Endothelial cell of umbilical vein (primary cell): Measurements from ENCODE around the gene GPR34. TPM values are rescaled to one million over a fixed set of nuclear protein-coding genes. Genes with fewer than 3 reads are reported as not detected.

Experiments used
- BruUV-seq: library from RNA; stranded (reverse); fragments of 400-500 nt; replicated peaks from 2 replicates; lab custom pipeline; 2021; lab: Mats Ljungman, UMichigan
- CTCF ChIA-PET: fragments of 300-600, 350-600 bp; sonication (Branson Sonifier 250); formaldehyde crosslinking; loops from one replicate; lab custom pipeline; 2021; ENCODE audit warnings: antibody characterized with exemption, inconsistent platforms; lab: Charles Lee
- POLR2A ChIA-PET: fragments of 300-600, 350-600 bp; sonication (Branson Sonifier 250); formaldehyde crosslinking; loops from one replicate; lab custom pipeline; 2021; ENCODE audit warnings: antibody characterized with exemption, inconsistent platforms; lab: Charles Lee
- DNase-seq: peaks from one replicate; pipeline ENCODE4 v3.0.0-alpha.2; 2011; ENCODE audit warnings: low read depth, low spot score
- FAIRE-seq: peaks from 2 replicates; lab custom pipeline; 2011; peaks lifted over from hg19 to GRCh38; lab: Jason Lieb, UNC
- H2AFZ ChIP-seq: 2 replicates; pipeline ENCODE4 v1.6.0; 2012; ENCODE audit warnings: low read depth, low read length, control low read depth, inconsistent platforms
- H3K27ac ChIP-seq: 2 replicates; pipeline ENCODE4 v1.5.1; 2011; ENCODE audit warnings: low read depth, mild to moderate bottlenecking, control low read depth, low read length, moderate library complexity; ENCODE audit not compliant: insufficient read depth
- H3K27me3 ChIP-seq, 2 experiments: 2 replicates each; pipeline versions ENCODE4 v1.6.0 to v1.6.1; 2011; ENCODE audit warnings: low read length in 2 of 2, mixed read lengths in 1 of 2; ENCODE audit not compliant: control insufficient read depth in 2 of 2, insufficient read depth in 2 of 2
- H3K36me3 ChIP-seq, 2 experiments: 2 replicates in 1 of 2; 3 replicates in 1 of 2; pipeline ENCODE4 v1.5.1; 2011; ENCODE audit warnings: low read length in 2 of 2, mild to moderate bottlenecking in 1 of 2, moderate library complexity in 1 of 2; ENCODE audit not compliant: control insufficient read depth in 2 of 2, insufficient read depth in 2 of 2; ENCODE audit errors: extremely low read depth in 1 of 2
- H3K4me1 ChIP-seq: 3 replicates; pipeline ENCODE4 v1.5.1; 2011; ENCODE audit warnings: mild to moderate bottlenecking, low read length; ENCODE audit not compliant: control insufficient read depth, insufficient read depth; ENCODE audit errors: extremely low read depth
- H3K4me2 ChIP-seq: 2 replicates; pipeline ENCODE4 v1.6.1; 2011; ENCODE audit warnings: low read length, control low read depth, mixed read lengths; ENCODE audit not compliant: insufficient read depth
- H3K4me3 ChIP-seq, 3 experiments: fragments of 200-600 bp in 1 of 3; sonication (generic), shearing (Covaris generic) in 1 of 3; replicated peaks in 1 of 3; 2 replicates each; pipeline ENCODE4 v1.5.1; 2011 to 2016; ENCODE audit warnings: control low read depth in 3 of 3, low read length in 3 of 3, mild to moderate bottlenecking in 2 of 3, inconsistent platforms in 1 of 3, low read depth in 1 of 3, moderate library complexity in 1 of 3; ENCODE audit not compliant: insufficient read depth in 1 of 3
- H3K79me2 ChIP-seq: 2 replicates; pipeline ENCODE4 v1.6.0; 2012; ENCODE audit warnings: low read length, inconsistent platforms; ENCODE audit not compliant: control insufficient read depth, insufficient read depth
- H3K9ac ChIP-seq: replicated peaks from 2 replicates; pipeline ENCODE3; 2011; ENCODE audit warnings: low read length, control low read depth; ENCODE audit not compliant: insufficient read depth; ENCODE audit errors: extremely low read depth
- H3K9me1 ChIP-seq: replicated peaks from 3 replicates; pipeline ENCODE4 v1.6.0; 2011; ENCODE audit warnings: mild to moderate bottlenecking, low read length; ENCODE audit not compliant: control insufficient read depth, insufficient read depth; ENCODE audit errors: extremely low read depth
- H3K9me3 ChIP-seq: replicated peaks from 2 replicates; pipeline ENCODE4 v1.5.1; 2012; ENCODE audit warnings: low read length, inconsistent platforms; ENCODE audit not compliant: control insufficient read depth, insufficient read depth
- H4K20me1 ChIP-seq: replicated peaks from 2 replicates; pipeline ENCODE3; 2011; ENCODE audit warnings: mild to moderate bottlenecking, low read length; ENCODE audit not compliant: control insufficient read depth, insufficient read depth; ENCODE audit errors: extremely low read depth
- CTCF ChIP-seq, 2 donors: IDR thresholded peaks; 1 replicate in 1 of 2; 2 replicates in 1 of 2; pipeline ENCODE4 v1.5.1; 2011; ENCODE audit warnings: low read length in 2 of 2, mild to moderate bottlenecking in 2 of 2, moderate library complexity in 2 of 2, control low read depth in 1 of 2, inconsistent platforms in 1 of 2, low read depth in 1 of 2; ENCODE audit not compliant: insufficient read depth in 1 of 2; ENCODE audit errors: extremely low read depth in 1 of 2
- EZH2 ChIP-seq: IDR thresholded peaks from 2 replicates; pipeline ENCODE4 v1.6.1; 2012; ENCODE audit warnings: borderline replicate concordance, low read depth, mild to moderate bottlenecking, moderate library complexity, low read length, inconsistent platforms; ENCODE audit not compliant: severe bottlenecking
- FOS ChIP-seq: IDR thresholded peaks from 2 replicates; pipeline ENCODE4 v1.6.1; 2011; ENCODE audit warnings: mild to moderate bottlenecking, low read length, moderate library complexity, borderline replicate concordance; ENCODE audit not compliant: insufficient read depth
- GATA2 ChIP-seq: IDR thresholded peaks from 2 replicates; pipeline ENCODE4 v1.7.0; 2011; ENCODE audit warnings: low read depth, mild to moderate bottlenecking, moderate library complexity, mixed read lengths, low read length; ENCODE audit not compliant: insufficient read length, insufficient read depth
- MAX ChIP-seq: IDR thresholded peaks from 2 replicates; pipeline ENCODE4 v1.6.1; 2011; ENCODE audit not compliant: insufficient read depth, insufficient read length
- MYC ChIP-seq: IDR thresholded peaks from one replicate; pipeline ENCODE4 v1.6.1; 2011; ENCODE audit warnings: mild to moderate bottlenecking, low read depth, low read length
- dilution Hi-C: fragments of 300-500 bp; cut with MboI; formaldehyde crosslinking; loops from one replicate; pipeline ENCODE4 v1.15.0; 2019; ENCODE audit warnings: low sequenced_read_pairs; ENCODE audit not compliant: extremely low pct_ligation_motif_present
- intact Hi-C: fragments of 100-400 bp; cut with micrococcal nuclease; formaldehyde crosslinking; loops from one replicate; pipeline ENCODE4 v1.10.0; 2022
- polyA plus RNA-seq, 4 experiments: library from polyadenylated mRNA; depleted of rRNA in 3 of 4; stranded (reverse) in 3 of 4; unstranded in 1 of 4; fragments of >200 nt; gene quantifications; 2 replicates each; pipeline versions ENCODE4 v1.2.1 to v1.2.3, GENCODE V29; 2011 to 2012; ENCODE audit warnings: missing spikeins in 1 of 4
- total RNA-seq: library from RNA; stranded (reverse); gene quantifications from 2 replicates; pipeline ENCODE4 v1.2.3, GENCODE V29; 2021

The GPR34 gene
- total and polyA plus RNA-seq, 2 donors (not counting 3 experiments of a cell fraction or from before 2014, with no cell fraction given) = not detected

DNA sequence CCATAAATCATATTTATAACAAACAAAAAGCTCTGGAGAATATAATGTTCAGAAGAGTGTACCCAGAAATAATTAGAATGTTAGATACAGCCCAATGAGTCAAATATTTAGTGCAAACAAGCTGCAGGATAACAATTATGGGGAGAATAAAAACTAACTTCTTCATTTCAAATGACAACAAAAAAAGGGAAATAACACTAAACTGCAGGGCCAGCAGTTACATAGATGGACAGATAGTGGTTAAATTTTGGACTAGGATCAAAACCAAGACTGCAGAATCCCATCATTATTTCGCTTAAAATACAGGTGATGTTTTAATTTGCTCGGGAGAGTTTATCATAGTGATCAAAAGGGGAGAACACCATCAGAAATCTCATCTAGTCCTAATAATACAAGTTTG lies 617 bp upstream of the GPR34 start:
- no peaks in the 10 kb centered on the region for H3K4me1 ChIP-seq
- POLR2A ChIA-PET = no interaction called here

More for the DNA sequence above, 617 bp upstream of the GPR34 start:
- BruUV-seq = no TSS peak
- no peaks in the 10 kb centered on the region for H3K79me2 ChIP-seq
- TF ChIP-seq GATA2 (no peak), FOS (no peak), EZH2 (no peak), MYC (no peak), MAX (no peak), CTCF (IDR thresholded peaks at IDR 0.05; ENCODE audit: extremely low read depth in 1 of 2, insufficient read depth in 1 of 2, low read depth in 1 of 2, low read length in 2 of 2) (no peak)
- intact Hi-C loops (no loop called here), dilution Hi-C loops (no loop called here)
- H3K27ac ChIP-seq = no peak overlapping the region
- FAIRE-seq (no peak), DNase-seq (no peak)
- no peaks in the 10 kb centered on the region for H4K20me1 ChIP-seq
- H3K27me3 ChIP-seq = no peaks in the 10 kb centered on the region
- H3K9me3 ChIP-seq = no peaks in the 10 kb centered on the region
- no peak overlapping the region for H2AFZ ChIP-seq
- CTCF ChIA-PET = no interaction called here
- no peak overlapping the region for H3K4me2 ChIP-seq
- H3K36me3 ChIP-seq = no peaks in the 10 kb centered on the region
- H3K9ac ChIP-seq = no peak overlapping the region
- H3K9me1 ChIP-seq = no peaks in the 10 kb centered on the region
- no peak overlapping the region for H3K4me3 ChIP-seq
